DND-41 (cell line): ENCODE measurements around the gene SLC26A1.

ENCODE experiments used
- CTCF ChIP-seq: IDR thresholded peaks from 2 replicates; pipeline ENCODE4 v1.5.1; 2012; ENCODE audit warnings: borderline replicate concordance, low read length, moderate library complexity, mild to moderate bottlenecking; ENCODE audit not compliant: poor library complexity, severe bottlenecking; ENCODE audit errors: extremely low read depth
- EZH2 ChIP-seq: IDR thresholded peaks from 3 replicates; pipeline ENCODE4 v1.6.1; 2012; ENCODE audit warnings: borderline replicate concordance, low read depth, mild to moderate bottlenecking, moderate library complexity, low read length, inconsistent platforms; ENCODE audit not compliant: severe bottlenecking

- no peak for TF ChIP-seq CTCF
- TF ChIP-seq EZH2, result no peak
These were observed 46.5 kb upstream of the SLC26A1 start for GRCh38 chr4:1039493-1040343.
